ENCODE results near the gene NAAA.
"Not testable (repeated sequence)": the region's sequence is repeated elsewhere in the genome, so short reads cannot be mapped to it uniquely, and the experiment has no call there.

Gene NAAA

DNA sequence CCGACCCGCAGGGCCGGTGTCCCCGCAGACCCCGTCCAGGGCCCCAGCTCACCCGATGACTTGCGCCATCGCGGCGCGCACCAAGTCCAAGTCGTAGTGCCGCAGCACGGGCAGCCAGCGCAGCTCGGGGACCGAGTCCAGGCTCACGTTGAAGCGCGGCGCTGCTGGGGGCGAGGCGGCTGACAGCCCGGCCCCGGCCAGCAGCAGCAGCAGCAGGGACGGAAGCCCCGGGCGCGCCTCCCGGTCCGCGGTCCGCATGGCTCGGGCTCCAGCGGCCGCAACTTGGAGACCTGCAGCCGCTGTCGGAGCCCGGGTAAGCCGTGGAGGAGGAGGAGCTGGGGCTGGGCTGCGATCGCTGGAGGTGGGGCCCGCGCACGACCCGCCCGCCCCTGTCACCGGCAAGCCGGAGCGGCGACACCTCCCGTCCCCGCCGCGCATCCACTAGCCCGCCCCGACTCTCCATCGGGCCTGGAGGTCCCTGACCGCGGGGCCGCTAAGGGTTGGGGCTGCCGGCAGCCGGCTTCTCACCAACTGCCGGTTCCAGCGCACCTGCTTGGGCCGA is at the start of gene NAAA:
NAAA (minus strand) TSS at position 322 of the 562 bp plus-strand sequence; CDS start at position 258, 64 bp downstream.
- ATAC-seq = peak; percentile 84

DNA sequence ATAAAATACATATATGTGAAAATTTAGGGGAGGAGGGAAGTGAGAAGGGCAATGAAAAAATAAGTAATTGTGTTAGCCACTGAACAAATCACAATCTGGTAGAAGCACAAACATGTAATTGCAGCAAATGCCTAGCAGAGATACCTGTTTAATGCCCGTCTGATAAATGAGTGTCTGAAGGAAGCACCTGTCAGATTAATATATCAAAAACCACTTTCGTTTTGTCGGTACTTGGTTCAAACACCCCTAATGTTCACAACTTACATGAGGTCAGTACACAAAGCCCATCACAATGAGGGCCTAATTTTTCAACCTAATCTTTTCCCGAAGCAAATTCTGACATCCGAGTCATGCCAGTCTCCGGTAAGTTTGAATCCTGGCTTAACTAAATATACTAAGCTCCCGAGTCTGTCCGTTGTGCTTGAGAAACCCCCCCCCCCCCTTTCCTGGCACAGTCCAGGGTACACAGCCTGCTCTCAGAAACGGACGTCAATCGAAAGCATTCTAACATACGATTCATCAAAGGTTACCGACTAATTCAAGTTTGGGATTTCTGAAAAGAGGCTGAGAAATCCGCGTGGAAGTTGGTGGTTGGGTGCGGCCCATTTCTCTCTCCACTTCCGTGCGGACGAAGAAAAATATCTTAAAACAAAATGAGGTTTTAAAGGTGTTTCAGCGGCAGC is 49.2 kb upstream of the NAAA start:
- no peak for ATAC-seq

DNA sequence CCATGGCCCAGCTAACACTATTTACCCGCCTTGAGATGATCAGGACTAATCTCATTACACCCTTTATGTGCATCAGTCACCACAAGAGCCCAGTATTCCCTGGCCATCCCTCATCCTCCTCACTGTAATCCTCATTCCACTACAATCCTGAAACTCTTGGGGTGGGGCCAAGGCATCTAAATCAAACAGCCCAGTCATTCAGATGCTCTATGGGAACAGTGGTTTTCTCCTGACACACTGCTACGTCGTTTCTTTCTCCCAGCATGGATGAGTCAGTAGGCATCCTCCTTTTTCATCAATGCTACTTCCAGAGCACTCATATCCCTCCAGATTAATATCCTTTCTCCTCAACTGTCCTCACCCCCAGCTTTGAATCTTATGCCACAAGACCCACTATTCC is 44.3 kb upstream of the NAAA start:
- ATAC-seq = no peak

DNA sequence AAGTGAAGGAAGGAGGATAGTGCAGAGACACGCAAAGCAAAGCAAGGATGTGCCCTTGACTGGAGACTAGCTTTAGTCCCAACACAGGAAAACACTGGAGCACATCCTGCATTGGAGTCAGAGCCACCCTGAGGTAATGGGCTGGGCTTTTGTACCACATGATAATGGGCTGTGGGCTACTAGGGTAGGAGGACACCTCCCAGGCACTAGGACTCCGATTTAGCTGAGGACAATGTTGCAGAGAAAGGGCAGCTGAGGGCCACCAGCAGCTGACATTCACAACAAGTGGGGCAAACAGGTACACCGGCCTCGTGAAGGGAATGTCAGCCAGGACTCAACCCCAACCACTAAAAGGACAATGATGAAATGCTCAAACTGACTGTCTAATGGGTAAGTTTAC is 39.8 kb upstream of the NAAA start:
- no peak for ATAC-seq

GRCh38 chr4:75976177-75976576 is 35.4 kb upstream of the NAAA start:
- no peak for ATAC-seq

GRCh38 chr4:75973766-75974165 is 33.0 kb upstream of the NAAA start:
- ATAC-seq = no peak

GRCh38 chr4:75968084-75968483 is 27.3 kb upstream of the NAAA start:
- ATAC-seq = no peak

- no peak for ATAC-seq
Measured at GRCh38 chr4:75963558-75963957, 22.7 kb upstream of the NAAA start.

DNA sequence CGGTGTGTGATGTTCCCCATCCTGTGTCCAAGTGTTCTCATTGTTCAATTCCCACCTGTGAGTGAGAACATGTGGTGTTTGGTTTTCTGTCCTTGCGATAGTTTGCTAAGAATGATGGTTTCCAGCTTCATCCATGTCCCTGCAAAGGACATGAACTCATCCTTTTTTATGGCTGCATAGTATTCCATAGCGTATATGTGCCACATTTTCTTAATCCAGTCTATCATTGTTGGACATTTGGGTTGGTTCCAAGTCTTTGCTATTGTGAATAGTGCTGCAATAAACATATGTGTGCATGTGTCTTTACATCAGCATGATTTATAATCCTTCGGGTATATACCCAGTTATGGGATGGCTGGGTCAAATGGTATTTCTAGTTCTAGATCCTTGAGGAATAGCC is 21.3 kb upstream of the NAAA start:
- ATAC-seq = not testable (repeated sequence)

DNA sequence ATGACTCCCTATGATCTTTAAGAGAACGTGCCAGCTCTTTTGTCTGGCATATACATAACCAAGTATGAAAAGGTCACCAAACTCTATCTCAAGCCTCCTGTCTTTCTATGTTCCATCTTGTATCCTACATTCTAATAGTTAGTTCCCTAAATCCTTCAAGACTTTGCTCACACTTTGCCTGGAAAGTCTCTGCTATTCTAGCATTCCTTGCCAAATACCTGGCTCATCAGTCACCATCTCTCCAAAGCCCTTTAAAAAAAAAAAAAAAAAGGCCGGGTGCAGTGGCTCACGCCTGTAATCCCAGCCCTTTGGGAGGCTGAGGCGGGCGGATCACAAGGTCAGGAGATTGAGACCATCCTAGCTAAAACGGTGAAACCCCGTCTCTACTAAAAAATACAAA is 17.7 kb upstream of the NAAA start:
- not testable (repeated sequence) for ATAC-seq

DNA sequence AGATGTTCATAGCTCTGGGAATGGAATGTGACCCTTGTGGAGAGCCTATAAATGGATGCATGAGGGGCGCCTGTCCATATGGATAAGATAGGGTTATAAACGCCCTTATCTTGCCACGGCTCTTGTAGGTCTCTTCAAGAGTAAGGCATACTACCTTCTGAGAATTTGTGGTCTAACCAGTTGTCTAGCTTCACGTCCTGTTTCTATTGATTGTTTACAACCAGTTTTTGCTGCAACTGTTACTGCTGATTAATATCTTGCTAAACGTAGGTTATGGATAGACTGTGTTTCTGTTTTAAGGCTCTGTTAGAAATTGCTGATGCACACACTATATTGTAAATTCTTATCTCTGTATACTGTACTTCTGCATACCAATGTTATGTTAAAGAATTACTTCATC is 14.0 kb upstream of the NAAA start:
- not testable (repeated sequence) for ATAC-seq

DNA sequence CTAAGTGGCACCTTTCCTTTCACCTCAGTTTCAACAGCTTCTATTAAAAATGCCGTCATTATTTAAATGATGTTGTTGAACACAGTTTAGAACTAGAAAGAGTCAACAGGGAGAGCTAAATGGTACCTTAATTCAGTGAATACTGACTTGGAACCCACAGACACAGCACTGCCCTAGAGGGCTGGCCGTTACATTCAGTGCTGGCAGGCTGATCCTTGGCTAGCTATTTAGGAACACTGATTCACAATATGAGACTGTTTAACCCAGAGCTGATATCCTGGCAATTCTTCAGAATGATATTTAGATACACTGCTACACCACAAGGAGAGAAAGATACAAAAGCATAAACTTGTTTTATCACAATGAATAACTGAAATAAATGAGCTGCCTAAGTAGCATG is 12.7 kb upstream of the NAAA start:
- no peak for ATAC-seq

GRCh38 chr4:75950213-75950815 is 9.5 kb upstream of the NAAA start:
- no peak for ATAC-seq

GRCh38 chr4:75948822-75949444 is 8.1 kb upstream of the NAAA start:
- no peak for ATAC-seq

DNA sequence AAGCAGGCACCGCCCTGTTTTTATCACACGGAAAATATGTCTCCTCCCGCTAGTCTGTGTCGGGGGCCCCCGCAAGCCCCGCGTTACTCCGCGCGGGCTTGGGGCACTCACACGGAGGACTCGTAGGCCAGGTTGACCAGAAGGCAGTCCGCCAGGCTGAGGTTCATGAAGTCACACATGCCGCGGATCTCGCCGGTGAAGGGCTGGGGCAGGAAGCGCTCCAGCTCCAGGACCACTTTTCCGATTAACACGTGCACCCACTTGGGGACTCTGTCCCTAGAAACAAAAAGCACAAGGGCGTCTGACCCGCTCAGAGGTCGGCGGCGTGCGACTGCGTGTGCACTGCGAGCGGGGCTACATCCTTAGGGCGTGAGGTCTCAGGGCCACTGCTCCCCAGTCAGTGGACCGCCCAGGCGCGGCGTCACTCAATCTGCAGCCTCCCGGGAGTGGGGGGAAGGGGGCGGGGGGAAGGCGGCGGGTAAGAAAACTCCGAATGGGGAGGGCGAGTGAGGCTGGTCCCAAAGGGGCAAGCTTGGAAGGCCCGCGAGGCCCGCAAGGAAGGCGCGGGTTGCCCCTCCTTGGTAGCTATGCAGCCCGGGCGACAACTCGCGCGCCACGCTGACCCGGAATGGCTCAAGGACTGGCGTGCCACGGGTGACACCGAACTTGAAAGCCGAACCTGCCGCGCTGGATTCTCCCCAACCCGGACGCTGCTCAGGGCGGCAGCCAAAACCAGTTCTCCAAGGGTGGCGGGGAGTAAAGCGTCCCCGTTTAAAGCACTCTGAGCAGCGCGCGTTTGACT is 722 bp downstream of the NAAA start:
- ATAC-seq = peak; percentile 75 to 76

DNA sequence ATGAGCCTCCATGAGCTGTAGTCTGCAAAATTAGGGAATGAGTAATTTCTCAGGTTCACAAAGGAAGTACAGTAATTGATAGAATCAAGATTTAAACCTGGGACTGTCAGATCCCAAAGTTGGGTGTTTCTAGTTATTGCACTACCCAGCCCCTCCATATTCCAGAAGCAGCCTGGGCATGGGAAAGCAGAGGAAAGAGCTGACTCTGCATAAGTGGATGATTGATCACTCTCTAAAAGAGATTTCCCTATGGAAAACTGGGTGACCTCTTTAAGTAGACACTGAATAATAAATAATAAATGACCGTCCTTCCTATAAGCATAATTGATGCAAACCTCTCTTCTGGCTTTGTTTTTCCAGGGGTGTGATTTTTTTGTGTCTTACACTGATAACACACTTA is 5.2 kb downstream of the NAAA start:
- no peak for ATAC-seq

GRCh38 chr4:75930152-75930551 is 10.7 kb downstream of the NAAA start:
- no peak for ATAC-seq

DNA sequence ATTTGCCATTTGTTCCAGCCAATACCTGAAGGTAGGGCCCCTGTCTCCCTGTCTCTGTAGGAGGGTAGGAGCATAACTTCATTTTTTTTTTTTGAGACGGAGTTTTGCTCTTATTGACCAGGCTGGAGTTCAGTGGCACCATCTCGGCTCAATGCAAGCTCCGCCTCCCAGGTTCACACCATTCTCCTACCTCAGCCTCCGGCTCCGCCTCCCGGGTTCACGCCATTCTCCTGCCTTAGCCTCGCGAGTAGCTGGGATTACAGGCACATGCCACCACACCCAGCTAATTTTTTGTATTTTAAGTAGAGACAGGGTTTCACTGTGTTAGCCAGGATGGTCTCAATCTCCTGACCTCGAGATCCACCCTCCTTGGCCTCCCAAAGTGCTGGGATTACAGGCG is 15.9 kb downstream of the NAAA start:
- not testable (repeated sequence) for ATAC-seq

GRCh38 chr4:75924309-75924827 is 16.4 kb downstream of the NAAA start:
- ATAC-seq = no peak

DNA sequence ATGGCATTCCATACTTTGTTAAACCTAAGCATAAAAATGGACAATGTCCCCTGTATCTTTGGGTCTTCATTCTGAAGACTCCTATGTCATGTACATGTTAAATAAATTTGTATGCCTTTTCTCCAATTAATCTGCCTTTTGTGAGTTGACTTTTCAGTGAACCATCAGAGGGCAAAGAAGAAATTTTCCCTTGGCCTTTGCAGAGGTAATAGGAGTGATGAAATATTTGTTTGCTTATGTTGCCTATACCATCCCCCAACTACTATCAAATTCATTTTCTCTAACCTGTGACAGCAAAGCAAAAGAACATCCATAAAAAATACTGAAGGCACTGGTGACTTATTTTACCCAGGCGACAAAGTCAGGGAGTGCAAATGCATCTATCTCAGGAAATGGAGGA is 18.2 kb downstream of the NAAA start:
- ATAC-seq = no peak

- ATAC-seq = no peak
Measured at GRCh38 chr4:75921910-75922309, 18.9 kb downstream of the NAAA start.

- no peak for ATAC-seq
Measured at GRCh38 chr4:75920327-75920726, 20.5 kb downstream of the NAAA start.

- ATAC-seq = no peak
Measured at GRCh38 chr4:75919920-75920319, 20.9 kb downstream of the NAAA start.

All from activated CD4-positive, CD25-positive, alpha-beta regulatory T cell treated with anti-CD3 and anti-CD28 coated beads, Interleukin-2, amount 50 U/mL, for 24 hours (primary cell).